ENCODE measurements around the gene TRAF1. TPM values are rescaled to one million over a fixed set of nuclear protein-coding genes. Genes with fewer than 3 reads are reported as not detected.

The TRAF1 gene
- total RNA-seq, 2 donors from 2014 or later, result 103 to 118 TPM

GRCh38 chr9:120925535-120926396, 830 bp downstream of the TRAF1 start:
- peaks cover 9% of the 10 kb centered on the region for H3K9me3 ChIP-seq (ENCODE audit: control insufficient read depth, low read length, poor library complexity, severe bottlenecking)
- Mint-ChIP-seq H3K27me3 (no peaks in the 10 kb centered on the region), H3K4me3 (peak overlapping the region; percentile 98), H3K36me3 (ENCODE audit: low read depth) (peaks cover 5% of the 10 kb centered on the region), H3K4me1 (peaks cover 67% of the 10 kb centered on the region), H3K27ac (peak overlapping the region; percentile 100)
- DNase-seq (peak; percentile 60 to 68 (median 66)), ATAC-seq (peak; percentile 74)

- ATAC-seq, result no peak
- H3K9me3 ChIP-seq (ENCODE audit: control insufficient read depth, low read length, poor library complexity, severe bottlenecking), result peaks cover 9% of the 10 kb centered on the region
- Mint-ChIP-seq H3K36me3 (ENCODE audit: low read depth) (peaks cover 5% of the 10 kb centered on the region), H3K27ac (peak overlapping the region; percentile 100), H3K4me1 (peaks cover 70% of the 10 kb centered on the region), H3K4me3 (peak overlapping the region; percentile 98), H3K27me3 (no peaks in the 10 kb centered on the region)
- no peak for DNase-seq
Observed at GRCh38 chr9:120924698-120925534, 1.7 kb downstream of the TRAF1 start.

GRCh38 chr9:120923620-120924328, 2.8 kb downstream of the TRAF1 start:
- peaks cover 9% of the 10 kb centered on the region for H3K9me3 ChIP-seq (ENCODE audit: control insufficient read depth, low read length, poor library complexity, severe bottlenecking)
- H3K27ac Mint-ChIP-seq, result peak overlapping the region; percentile 100
- H3K4me1 Mint-ChIP-seq, result peaks cover 77% of the 10 kb centered on the region
- peak overlapping the region; percentile 98 for H3K4me3 Mint-ChIP-seq
- H3K27me3 Mint-ChIP-seq, result no peaks in the 10 kb centered on the region
- DNase-seq, result no peak
- peaks cover 7% of the 10 kb centered on the region for H3K36me3 Mint-ChIP-seq (ENCODE audit: low read depth)
- ATAC-seq, result no peak

- H3K36me3 Mint-ChIP-seq (ENCODE audit: low read depth), result peaks cover 6% of the 10 kb centered on the region
Observed at GRCh38 chr9:120922404-120923195, 4.0 kb downstream of the TRAF1 start.

GRCh38 chr9:120921661-120922181, 4.9 kb downstream of the TRAF1 start:
- ATAC-seq (no peak), DNase-seq (no peak)
- Mint-ChIP-seq H3K27me3 (no peaks in the 10 kb centered on the region), H3K4me3 (peak overlapping the region; percentile 98), H3K27ac (peak overlapping the region; percentile 100), H3K36me3 (ENCODE audit: low read depth) (peaks cover 9% of the 10 kb centered on the region), H3K4me1 (peaks cover 73% of the 10 kb centered on the region)
- H3K9me3 ChIP-seq (ENCODE audit: control insufficient read depth, low read length, poor library complexity, severe bottlenecking), result peaks cover 9% of the 10 kb centered on the region

More at GRCh38 chr9:120922404-120923195, 4.0 kb downstream of the TRAF1 start:
- peaks cover 9% of the 10 kb centered on the region for H3K9me3 ChIP-seq (ENCODE audit: control insufficient read depth, low read length, poor library complexity, severe bottlenecking)
- ATAC-seq (no peak), DNase-seq (no peak)
- H3K4me3 Mint-ChIP-seq, result peak overlapping the region; percentile 98
- H3K27ac Mint-ChIP-seq, result peak overlapping the region; percentile 100
- H3K4me1 Mint-ChIP-seq, result peaks cover 76% of the 10 kb centered on the region
- H3K27me3 Mint-ChIP-seq, result no peaks in the 10 kb centered on the region

- peaks cover 70% of the 10 kb centered on the region for H3K4me1 Mint-ChIP-seq
- H3K9me3 ChIP-seq (ENCODE audit: control insufficient read depth, low read length, poor library complexity, severe bottlenecking), result peaks cover 9% of the 10 kb centered on the region
- DNase-seq, result no peak
- ATAC-seq, result no peak
- peak overlapping the region; percentile 100 for H3K27ac Mint-ChIP-seq
- H3K27me3 Mint-ChIP-seq, result no peaks in the 10 kb centered on the region
- H3K4me3 Mint-ChIP-seq, result peak overlapping the region; percentile 98
- peaks cover 11% of the 10 kb centered on the region for H3K36me3 Mint-ChIP-seq (ENCODE audit: low read depth)
Observed at GRCh38 chr9:120920806-120921178, 5.8 kb downstream of the TRAF1 start.

GRCh38 chr9:120919843-120920805, 6.5 kb downstream of the TRAF1 start:
- peak overlapping the region; percentile 98 for H3K4me3 Mint-ChIP-seq
- peak; percentile 26 for ATAC-seq
- H3K27me3 Mint-ChIP-seq, result no peaks in the 10 kb centered on the region
- peaks cover 67% of the 10 kb centered on the region for H3K4me1 Mint-ChIP-seq
- H3K9me3 ChIP-seq (ENCODE audit: control insufficient read depth, low read length, poor library complexity, severe bottlenecking), result peaks cover 9% of the 10 kb centered on the region
- H3K36me3 Mint-ChIP-seq (ENCODE audit: low read depth), result peaks cover 11% of the 10 kb centered on the region
- no peak for DNase-seq
- H3K27ac Mint-ChIP-seq, result peak overlapping the region; percentile 100

GRCh38 chr9:120918931-120919842, 7.4 kb downstream of the TRAF1 start:
- H3K4me1 Mint-ChIP-seq, result peaks cover 64% of the 10 kb centered on the region
- no peak for ATAC-seq
- H3K9me3 ChIP-seq (ENCODE audit: control insufficient read depth, low read length, poor library complexity, severe bottlenecking), result peaks cover 9% of the 10 kb centered on the region
- peak overlapping the region; percentile 98 for H3K4me3 Mint-ChIP-seq
- peaks cover 11% of the 10 kb centered on the region for H3K36me3 Mint-ChIP-seq (ENCODE audit: low read depth)
- no peaks in the 10 kb centered on the region for H3K27me3 Mint-ChIP-seq
- no peak for DNase-seq
- peak overlapping the region; percentile 100 for H3K27ac Mint-ChIP-seq

GRCh38 chr9:120917929-120918762, 8.4 kb downstream of the TRAF1 start:
- no peak for ATAC-seq
- Mint-ChIP-seq H3K4me1 (peaks cover 60% of the 10 kb centered on the region), H3K4me3 (peak overlapping the region; percentile 98), H3K36me3 (ENCODE audit: low read depth) (peaks cover 11% of the 10 kb centered on the region), H3K27ac (peak overlapping the region; percentile 100), H3K27me3 (no peaks in the 10 kb centered on the region)
- DNase-seq, result no peak
- peaks cover 6% of the 10 kb centered on the region for H3K9me3 ChIP-seq (ENCODE audit: control insufficient read depth, low read length, poor library complexity, severe bottlenecking)

Measured in T-helper 17 cell (primary cell).